Measurements from ENCODE around the gene CNDP2.

The CNDP2 gene

DNA sequence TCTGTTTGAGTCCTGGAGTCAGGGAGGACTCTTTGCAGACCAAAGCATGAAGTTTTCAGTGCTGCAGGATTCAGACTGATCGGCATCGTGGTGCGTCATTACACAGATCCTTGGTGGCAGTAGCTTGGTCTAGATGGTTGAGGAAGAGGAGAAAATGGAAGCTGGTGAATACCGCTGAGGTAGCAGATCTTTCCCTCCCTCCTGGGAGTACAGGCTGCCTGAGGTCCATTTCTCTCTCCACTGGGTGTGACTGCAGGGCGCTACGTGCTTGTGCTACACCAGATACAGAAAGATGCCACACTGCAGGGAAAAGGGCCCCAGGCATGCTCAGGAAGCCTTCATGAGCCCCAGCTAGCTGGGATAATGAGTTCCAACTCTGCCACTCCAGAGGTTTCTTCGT, 34.9 kb downstream of the CNDP2 start:
- DNase-seq (ENCODE audit: extremely low read depth, low read depth) = no peak
- TF ChIP-seq, protein P1, sequence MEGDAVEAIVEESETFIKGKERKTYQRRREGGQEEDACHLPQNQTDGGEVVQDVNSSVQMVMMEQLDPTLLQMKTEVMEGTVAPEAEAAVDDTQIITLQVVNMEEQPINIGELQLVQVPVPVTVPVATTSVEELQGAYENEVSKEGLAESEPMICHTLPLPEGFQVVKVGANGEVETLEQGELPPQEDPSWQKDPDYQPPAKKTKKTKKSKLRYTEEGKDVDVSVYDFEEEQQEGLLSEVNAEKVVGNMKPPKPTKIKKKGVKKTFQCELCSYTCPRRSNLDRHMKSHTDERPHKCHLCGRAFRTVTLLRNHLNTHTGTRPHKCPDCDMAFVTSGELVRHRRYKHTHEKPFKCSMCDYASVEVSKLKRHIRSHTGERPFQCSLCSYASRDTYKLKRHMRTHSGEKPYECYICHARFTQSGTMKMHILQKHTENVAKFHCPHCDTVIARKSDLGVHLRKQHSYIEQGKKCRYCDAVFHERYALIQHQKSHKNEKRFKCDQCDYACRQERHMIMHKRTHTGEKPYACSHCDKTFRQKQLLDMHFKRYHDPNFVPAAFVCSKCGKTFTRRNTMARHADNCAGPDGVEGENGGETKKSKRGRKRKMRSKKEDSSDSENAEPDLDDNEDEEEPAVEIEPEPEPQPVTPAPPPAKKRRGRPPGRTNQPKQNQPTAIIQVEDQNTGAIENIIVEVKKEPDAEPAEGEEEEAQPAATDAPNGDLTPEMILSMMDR (IDR thresholded peaks at IDR 0.05; ENCODE audit: low read depth, low read length) = no peak

- no peak for DNase-seq (ENCODE audit: extremely low read depth, low read depth)
- TF ChIP-seq, protein P1 (IDR thresholded peaks at IDR 0.05; ENCODE audit: low read depth, low read length) = no peak
Observed at GRCh38 chr18:74532511-74533025, 36.4 kb downstream of the CNDP2 start.

DNA sequence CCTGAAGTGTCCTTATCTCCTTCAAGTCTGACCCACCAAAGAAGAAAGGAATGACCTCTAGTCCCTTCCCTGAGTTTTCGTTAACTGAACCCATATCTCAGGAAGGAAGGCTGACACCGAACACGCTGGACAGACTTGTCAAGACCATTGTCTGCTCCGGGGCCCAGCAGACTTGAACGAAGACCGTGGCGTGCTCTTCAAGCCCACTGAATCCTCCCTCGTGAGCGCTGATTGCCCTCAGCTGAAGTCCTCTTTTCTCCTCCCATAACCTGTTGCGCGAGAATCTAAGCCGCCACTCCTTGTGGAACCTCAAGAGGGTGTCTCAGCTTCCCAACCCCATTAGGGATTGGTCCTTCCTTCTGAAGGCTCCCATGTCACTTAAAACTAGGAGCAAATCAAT, 37.5 kb downstream of the CNDP2 start:
- TF ChIP-seq, protein P1 (IDR thresholded peaks at IDR 0.05; ENCODE audit: low read depth, low read length) = no peak

DNA sequence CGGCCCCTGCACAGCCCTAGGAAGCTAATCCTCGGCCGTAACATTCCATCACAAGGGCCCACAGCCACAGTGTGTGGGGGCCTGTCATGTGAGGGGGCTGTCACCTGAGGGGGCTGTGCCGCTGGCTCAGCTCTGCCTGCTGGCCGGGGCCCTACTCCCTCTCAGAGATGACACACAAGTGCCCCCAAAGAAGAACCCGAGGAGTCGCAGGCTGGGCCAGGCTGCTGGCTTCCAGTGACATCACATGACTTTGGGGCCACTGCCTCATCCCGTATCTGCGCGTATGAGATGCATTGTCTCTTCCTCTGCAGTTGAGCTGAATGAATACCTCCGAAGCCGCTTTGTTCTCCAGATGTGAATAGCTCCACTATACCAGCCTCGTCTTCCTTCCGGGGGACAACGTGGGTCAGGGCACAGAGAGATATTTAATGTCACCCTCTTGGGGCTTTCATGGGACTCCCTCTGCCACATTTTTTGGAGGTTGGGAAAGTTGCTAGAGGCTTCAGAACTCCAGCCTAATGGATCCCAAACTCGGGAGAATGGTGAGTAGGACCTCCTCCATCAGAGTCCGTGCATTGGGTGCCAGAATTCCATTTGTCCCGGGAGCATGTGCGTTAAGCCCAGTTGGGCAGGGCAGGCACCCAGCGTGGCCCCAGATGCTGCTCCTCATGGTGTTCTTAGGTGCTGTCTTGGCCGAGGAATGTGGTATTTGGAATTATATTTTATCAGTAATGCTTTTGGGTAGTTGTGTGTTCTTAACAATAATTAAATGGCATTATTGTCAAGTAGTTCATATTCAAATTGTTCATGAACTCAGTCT, 38.2 kb downstream of the CNDP2 start, which contains the start of gene CNDP1:
CNDP1 (plus strand) TSS at position 351 of the 820 bp plus-strand sequence; CDS start at position 519, 168 bp downstream.
- TF ChIP-seq, protein P1 (IDR thresholded peaks at IDR 0.05; ENCODE audit: low read depth, low read length) = no peak
- DNase-seq (ENCODE audit: extremely low read depth, low read depth) = no peak

More for the DNA sequence above, 37.5 kb downstream of the CNDP2 start:
- DNase-seq (ENCODE audit: extremely low read depth, low read depth) = no peak

DNA sequence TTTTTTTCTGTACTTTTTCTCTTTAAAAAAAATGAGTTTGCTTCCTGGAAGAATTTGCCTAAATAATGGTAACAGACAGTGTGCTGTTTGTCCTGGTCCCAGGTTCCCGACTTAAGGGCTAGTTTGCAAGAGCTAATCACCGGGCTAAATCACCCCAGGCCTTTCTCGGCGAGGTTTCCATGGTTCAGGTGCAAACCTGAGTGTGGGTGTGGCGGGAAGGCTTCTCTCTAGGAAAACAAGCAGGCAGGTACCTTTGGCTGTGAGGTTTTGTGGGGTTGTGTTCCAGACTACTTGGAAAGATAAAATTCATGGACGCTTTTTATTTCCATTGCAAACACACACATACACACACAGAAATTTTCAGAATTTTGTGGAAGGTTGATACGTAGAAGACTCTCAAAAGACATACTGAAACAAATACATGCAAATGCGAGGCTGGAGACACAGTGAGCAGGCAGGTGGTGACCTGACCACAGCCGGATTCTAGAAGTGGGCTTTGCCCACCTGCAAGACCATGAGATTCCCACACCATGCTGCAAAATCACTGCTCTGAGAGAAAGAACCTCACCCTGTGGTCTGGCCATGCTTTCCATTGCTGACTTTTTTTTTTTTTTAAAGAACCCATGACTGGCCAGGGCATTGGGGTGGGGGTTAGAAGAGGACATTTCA, 39.0 kb downstream of the CNDP2 start:
- DNase-seq (ENCODE audit: extremely low read depth, low read depth) = no peak

GRCh38 chr18:74539289-74539688, 43.1 kb downstream of the CNDP2 start:
- TF ChIP-seq, protein P1 (IDR thresholded peaks at IDR 0.05; ENCODE audit: low read depth, low read length) = no peak
- DNase-seq (ENCODE audit: extremely low read depth, low read depth) = no peak

More for the DNA sequence above, 39.0 kb downstream of the CNDP2 start:
- TF ChIP-seq, protein P1 (IDR thresholded peaks at IDR 0.05; ENCODE audit: low read depth, low read length) = no peak

Data from AG09319 (cell line).